Psoas muscle (tissue), 8 donors: ENCODE results near the gene PC. TPM values are rescaled to one million over a fixed set of nuclear protein-coding genes. Genes with fewer than 3 reads are reported as not detected.

Experiments
- ATAC-seq, 4 donors: fragments of 200-7000 bp; cut with Tn5 transposase; one replicate each; pipeline ENCODE4 v1.9.1; 2020; ENCODE audit warnings: moderate library complexity in 3 of 4, mild to moderate bottlenecking in 2 of 4
- DNase-seq, 2 donors: peaks; one replicate each; pipeline ENCODE4 v3.0.0-alpha.2; 2020
- H3K27ac ChIP-seq: fragments of 200-600 bp; one replicate; pipeline ENCODE4 v1.8.0; 2022
- H3K27me3 ChIP-seq, 3 donors: fragments of 200-600 bp in 1 of 3; one replicate each; pipeline versions ENCODE4 v1.6.1 to v1.8.0; 2013 to 2022; ENCODE audit warnings: low read length in 2 of 3, mild to moderate bottlenecking in 2 of 3, moderate library complexity in 1 of 3; ENCODE audit not compliant: insufficient read depth in 3 of 3
- H3K36me3 ChIP-seq, 2 donors: fragments of 200-600 bp in 1 of 2; one replicate each; pipeline versions ENCODE4 v1.6.1 to v1.8.0; 2013 to 2022; ENCODE audit warnings: low read depth in 1 of 2, mild to moderate bottlenecking in 1 of 2, moderate library complexity in 1 of 2; ENCODE audit not compliant: insufficient read depth in 1 of 2
- H3K4me1 ChIP-seq: fragments of 200-600 bp; one replicate; pipeline ENCODE4 v1.8.0; 2022
- H3K4me3 ChIP-seq: fragments of 200-600 bp; one replicate; pipeline ENCODE4 v1.8.0; 2022; ENCODE audit warnings: mild to moderate bottlenecking
- H3K9me3 ChIP-seq: fragments of 200-600 bp; one replicate; pipeline ENCODE4 v1.8.0; 2022
- WGBS, 3 donors: extraction: QIAGEN DNeasy Blood & Tissue Kit; methylation state at CpG; one replicate each; pipeline versions ENCODE4 v1.1.6 to v1.1.7; 2013; 5-methylcytosine and 5-hydroxymethylcytosine counted together
- intact Hi-C, 2 donors: fragments of 100-400 bp; cut with DNase I; formaldehyde crosslinking; loops; one replicate each; pipeline versions ENCODE4 v1.11.0 to v1.14.2; 2022
- polyA plus RNA-seq, 3 donors: library from polyadenylated mRNA; stranded (reverse); fragments of 200-250 nt; gene quantifications; one replicate each; pipeline ENCODE4 v1.2.3, GENCODE V29; 2013
- total RNA-seq, 4 donors: library from RNA; stranded (reverse); fragmentation: NEBNext Ultra II Directional in 2 of 4; extraction: Animal tissue kit (Norgen Biotek cat#: 25700) in 2 of 4; gene quantifications; one replicate each; pipeline versions ENCODE4 v1.2.1 to v1.2.4, GENCODE V29; 2021 to 2023
- TF ChIP-seq, protein P1 (sequence below): fragments of 200-600 bp; IDR thresholded peaks from one replicate; pipeline ENCODE4 v1.8.0; 2022; ENCODE audit warnings: antibody characterized with exemption
- donor health status: healthy with polysubstance abuse.
- donor health status: DM: no; HTN: no; CAD: no; lungs with moderate emphysema.
- donor health status: Bipolar disorder and iron deficiency.
- donor health status: healthy.
- donor health status: DM: yes; HTN: yes; CAD: no.
- donor health status: DM: no; HTN: no; CAD: no.
- donor health status: DM: no; HTN: no; CAD: no.
- donor health status: DM: yes; HTN: yes; CAD: no.

PC gene
- total and polyA plus RNA-seq, 7 donors, result 11.1 to 48.8 (median 18.3) TPM

DNA sequence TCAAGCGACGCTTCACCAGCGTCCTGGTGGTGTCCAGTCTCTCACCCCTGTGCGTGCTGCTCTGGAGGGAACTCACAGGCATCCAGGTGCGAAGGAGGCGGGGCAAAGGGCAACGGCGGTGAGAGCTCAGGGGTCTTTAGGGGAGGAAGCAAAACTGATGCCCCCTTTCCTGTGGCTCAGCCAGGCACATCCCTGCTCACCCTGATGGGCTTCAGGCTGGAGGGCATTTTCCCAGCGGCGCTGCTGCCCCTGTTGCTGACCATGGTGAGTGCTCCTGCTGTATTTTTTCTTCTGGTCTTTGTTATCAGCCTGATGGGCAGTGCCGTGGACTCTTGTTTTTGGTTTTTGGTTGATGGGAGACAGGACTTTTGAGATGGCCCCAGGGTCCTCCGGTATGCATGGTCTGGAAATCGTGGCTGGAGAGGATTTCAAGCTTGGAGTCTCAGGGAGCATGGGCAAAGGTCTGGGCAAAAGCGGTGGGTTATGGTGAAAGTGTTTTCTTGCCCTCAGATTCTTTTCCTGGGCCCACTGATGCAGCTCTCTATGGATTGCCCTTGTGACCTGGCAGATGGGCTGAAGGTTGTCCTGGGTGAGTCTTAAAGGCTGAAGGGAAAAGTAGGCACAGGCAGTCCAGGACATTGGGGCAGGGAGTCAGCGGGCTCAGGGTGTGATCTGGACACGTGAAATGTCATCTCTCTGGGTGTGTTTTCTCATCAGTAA is 114.2 kb downstream of the PC start:
- no peak for DNase-seq
- no peaks in the 10 kb centered on the region for H3K27me3 ChIP-seq
- peak overlapping the region; percentile 99 for H3K4me3 ChIP-seq
- TF ChIP-seq, protein P1, sequence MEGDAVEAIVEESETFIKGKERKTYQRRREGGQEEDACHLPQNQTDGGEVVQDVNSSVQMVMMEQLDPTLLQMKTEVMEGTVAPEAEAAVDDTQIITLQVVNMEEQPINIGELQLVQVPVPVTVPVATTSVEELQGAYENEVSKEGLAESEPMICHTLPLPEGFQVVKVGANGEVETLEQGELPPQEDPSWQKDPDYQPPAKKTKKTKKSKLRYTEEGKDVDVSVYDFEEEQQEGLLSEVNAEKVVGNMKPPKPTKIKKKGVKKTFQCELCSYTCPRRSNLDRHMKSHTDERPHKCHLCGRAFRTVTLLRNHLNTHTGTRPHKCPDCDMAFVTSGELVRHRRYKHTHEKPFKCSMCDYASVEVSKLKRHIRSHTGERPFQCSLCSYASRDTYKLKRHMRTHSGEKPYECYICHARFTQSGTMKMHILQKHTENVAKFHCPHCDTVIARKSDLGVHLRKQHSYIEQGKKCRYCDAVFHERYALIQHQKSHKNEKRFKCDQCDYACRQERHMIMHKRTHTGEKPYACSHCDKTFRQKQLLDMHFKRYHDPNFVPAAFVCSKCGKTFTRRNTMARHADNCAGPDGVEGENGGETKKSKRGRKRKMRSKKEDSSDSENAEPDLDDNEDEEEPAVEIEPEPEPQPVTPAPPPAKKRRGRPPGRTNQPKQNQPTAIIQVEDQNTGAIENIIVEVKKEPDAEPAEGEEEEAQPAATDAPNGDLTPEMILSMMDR, result no peak
- intact Hi-C loops, result loop anchor here in 1 of 2 donors (2.0 kb wide), 1 partner anchor 111 kb away; no protein-coding TSS in a partner anchor
- peaks cover 22% of the 10 kb centered on the region for H3K4me1 ChIP-seq
- WGBS, 3 donors, result 12 to 16% (median 12%) methylated on average over 16 of the region's 16 CpGs
- peak overlapping the region; percentile 98 for H3K27ac ChIP-seq
- H3K9me3 ChIP-seq, result no peaks in the 10 kb centered on the region
- ATAC-seq, result peak in 1 of 4 donors; percentile 3
- peaks cover 4 to 48% of the 10 kb centered on the region in 2 donors for H3K36me3 ChIP-seq

DNA sequence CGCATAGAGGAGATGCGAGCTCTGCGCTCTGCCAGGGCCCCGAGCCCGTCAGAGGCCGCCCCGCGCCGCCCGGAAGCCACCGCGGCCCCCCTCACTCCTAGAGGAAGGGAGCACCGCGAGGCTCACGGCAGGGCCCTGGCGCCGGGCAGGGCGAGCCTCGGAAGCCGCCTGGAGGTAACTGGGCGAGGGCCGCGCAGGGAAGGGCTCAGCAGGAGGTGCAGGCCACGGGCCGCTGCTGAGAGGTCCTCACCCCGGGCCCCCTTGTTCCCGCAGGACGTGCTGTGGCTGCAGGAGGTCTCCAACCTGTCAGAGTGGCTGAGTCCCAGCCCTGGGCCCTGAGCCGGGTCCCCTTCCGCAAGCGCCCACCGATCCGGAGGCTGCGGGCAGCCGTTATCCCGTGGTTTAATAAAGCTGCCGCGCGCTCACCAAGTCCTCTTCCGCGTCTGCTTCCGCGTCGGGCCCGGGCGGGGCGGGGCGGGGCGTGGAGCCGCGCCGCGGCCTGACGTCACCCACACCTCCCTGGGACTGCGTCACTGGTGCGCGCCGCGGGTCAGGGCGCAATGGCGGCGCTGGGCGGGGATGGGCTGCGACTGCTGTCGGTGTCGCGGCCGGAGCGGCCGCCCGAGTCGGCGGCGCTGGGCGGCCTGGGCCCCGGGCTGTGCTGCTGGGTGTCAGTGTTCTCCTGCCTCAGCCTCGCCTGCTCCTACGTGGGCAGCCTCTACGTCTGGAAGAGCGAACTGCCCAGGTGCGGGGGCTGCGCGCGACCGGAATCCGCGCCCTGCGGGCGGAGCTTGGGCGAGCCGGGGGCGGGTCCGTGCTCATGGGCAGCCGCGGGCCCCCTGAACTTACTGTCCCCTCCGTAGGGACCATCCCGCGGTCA is 115.0 kb downstream of the PC start, which contains the start of gene RCE1:
TSS of gene RCE1 (plus strand) at position 546 of the 880 bp plus-strand sequence. CDS start at position 561, 15 bp downstream.
- TF ChIP-seq, protein P1, result no peak
- H3K4me1 ChIP-seq, result peaks cover 22% of the 10 kb centered on the region
- peaks cover 4 to 41% of the 10 kb centered on the region in 2 donors for H3K36me3 ChIP-seq
- ATAC-seq (peak; percentile 96 to 99 (median 98)), DNase-seq (peak; percentile 90 to 95)
- H3K9me3 ChIP-seq, result no peaks in the 10 kb centered on the region
- intact Hi-C loops, result loop anchor here in 1 of 2 donors (2.0 kb wide), 1 partner anchor 112 kb away; no protein-coding TSS in a partner anchor
- no peaks in the 10 kb centered on the region for H3K27me3 ChIP-seq
- 0 to 1% (median 0%) methylated on average over 84 to 98 of the region's 98 CpGs for WGBS, 3 donors
- peak within 1 kb of the TSS; percentile 98 for H3K27ac ChIP-seq
- peak within 1 kb of the TSS; percentile 99 for H3K4me3 ChIP-seq

DNA sequence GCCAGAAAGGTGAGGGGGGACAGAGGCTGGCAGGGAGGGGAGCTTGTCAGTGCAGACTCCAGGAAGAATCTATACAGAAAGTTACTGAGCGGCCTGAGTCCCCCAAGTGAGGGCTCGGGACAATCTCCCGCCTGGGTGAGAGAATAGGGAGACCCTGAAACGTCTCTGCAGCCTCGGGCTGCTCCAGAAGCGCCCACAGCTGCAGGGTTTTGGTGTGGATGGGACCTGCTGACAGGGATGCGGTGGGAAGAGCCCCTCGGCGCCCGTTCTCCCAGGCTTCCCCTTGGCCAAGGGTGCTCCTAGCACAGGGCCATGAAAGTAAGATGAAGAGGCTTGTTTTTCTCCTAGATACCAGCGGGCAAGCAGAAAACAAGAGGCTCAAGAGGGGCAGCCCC is 115.7 kb downstream of the PC start:
- Histone ChIP-seq H3K9me3 (no peaks in the 10 kb centered on the region), H3K4me3 (peak overlapping the region; percentile 99), H3K4me1 (peaks cover 22% of the 10 kb centered on the region), H3K27ac (peak overlapping the region; percentile 98), H3K27me3 (no peaks in the 10 kb centered on the region), H3K36me3 (peaks cover 4 to 35% of the 10 kb centered on the region in 2 donors)
- TF ChIP-seq, protein P1, result no peak
- intact Hi-C loops, result loop anchor here in 1 of 2 donors (2.0 kb wide), 1 partner anchor 112 kb away; no protein-coding TSS in a partner anchor
- DNase-seq (peak in 1 of 2 donors; percentile 38), ATAC-seq (no peak)
- 3 to 4% (median 4%) methylated on average over 11 of the region's 11 CpGs for WGBS, 3 donors

DNA sequence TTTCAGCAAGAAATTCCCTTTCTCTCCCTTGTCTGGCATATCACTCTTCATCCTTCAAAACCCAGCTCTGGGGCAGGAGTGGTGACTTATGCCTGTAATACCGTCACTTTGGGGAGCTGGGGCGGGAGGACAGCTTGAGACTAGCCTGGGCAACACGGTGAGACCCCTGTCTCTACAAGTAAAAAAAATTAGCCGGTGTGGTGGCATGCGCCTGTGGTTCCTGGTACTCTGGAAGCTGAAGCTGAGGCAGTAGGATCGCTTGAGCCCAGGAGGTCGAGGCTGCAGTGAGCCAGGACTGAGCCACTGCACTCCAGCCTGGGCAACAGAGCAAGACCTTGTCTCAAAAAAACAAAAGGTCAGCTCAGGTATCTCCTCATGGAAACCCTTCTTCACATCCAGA is 116.3 kb downstream of the PC start:
- Histone ChIP-seq H3K27me3 (no peaks in the 10 kb centered on the region), H3K27ac (no peak overlapping the region), H3K36me3 (peaks cover 4 to 29% of the 10 kb centered on the region in 2 donors), H3K4me3 (peak overlapping the region; percentile 99), H3K9me3 (no peaks in the 10 kb centered on the region), H3K4me1 (peaks cover 22% of the 10 kb centered on the region)
- WGBS, 3 donors, result 83 to 89% (median 85%) methylated on average over 7 of the region's 7 CpGs
- DNase-seq (no peak), ATAC-seq (no peak)
- intact Hi-C loops, result loop anchor here in 1 of 2 donors (2.0 kb wide), 1 partner anchor 113 kb away; no protein-coding TSS in a partner anchor
- TF ChIP-seq, protein P1, result no peak
